DOHH2 (cell line): Measurements from ENCODE around the gene ARID3C.

ENCODE experiments used
- CTCF ChIP-seq: fragments of 200-600 bp; sonication (generic); IDR thresholded peaks from one replicate; pipeline ENCODE4 v1.5.1; 2014; ENCODE audit warnings: antibody characterized with exemption, mild to moderate bottlenecking, low read depth, low read length; ENCODE audit not compliant: poor library complexity, severe bottlenecking
- EZH2phosphoT487 ChIP-seq: fragments of 200-600 bp; sonication (generic); IDR thresholded peaks from 2 replicates; pipeline ENCODE4 v1.6.1; 2017; ENCODE audit warnings: borderline replicate concordance, mild to moderate bottlenecking, antibody characterized with exemption, low read length, moderate library complexity, mixed read lengths

- no peak for TF ChIP-seq CTCF
- no peak for TF ChIP-seq EZH2phosphoT487
Observed at GRCh38 chr9:34650816-34651215, 21.9 kb upstream of the ARID3C start.
